Adrenal gland (tissue), 5 donors: ENCODE results near the gene HSPA4L.

Source experiments
- CTCF ChIP-seq, 6 experiments: fragments of 450-650 bp in 4 of 6; fragments of 200-600 bp in 2 of 6; sonication (generic) in 1 of 6; IDR thresholded peaks; 1 replicate in 5 of 6; 2 replicates in 1 of 6; pipeline versions ENCODE4 v1.5.1 to v1.8.0; 2016 to 2021; ENCODE audit warnings: antibody characterized with exemption in 6 of 6, mild to moderate bottlenecking in 2 of 6, moderate library complexity in 1 of 6
- POLR2A ChIP-seq, 2 donors: fragments of 450-650 bp; IDR thresholded peaks; one replicate each; pipeline ENCODE4 v1.6.1; 2017; ENCODE audit warnings: antibody characterized with exemption in 2 of 2, mild to moderate bottlenecking in 2 of 2, moderate library complexity in 1 of 2
- donor health status: DM: no; HTN: no; CAD: no.

GRCh38 chr4:127793528-127793927 is 11.4 kb downstream of the HSPA4L start:
- TF ChIP-seq CTCF (IDR thresholded peaks at IDR 0.05): no peak
- TF ChIP-seq POLR2A (IDR thresholded peaks at IDR 0.05): no peak
